ENCODE measurements around the gene DDA1. TPM values are rescaled to one million over a fixed set of nuclear protein-coding genes. Genes with fewer than 3 reads are reported as not detected.

Gene DDA1
- total and polyA plus RNA-seq, 9 of the 15 experiments (the other 6 are each of a cell fraction or from before 2014, with no cell fraction given) = 1.4 to 83.8 (median 33.8) TPM

GRCh38 chr19:17334414-17335409 lies 25.3 kb downstream of the DDA1 start, which contains the start of gene ANO8 (continued):
- TF ChIP-seq DNMT1 (IDR thresholded peaks at IDR 0.05) (no peak), CBX8 (IDR thresholded peaks at IDR 0.05; ENCODE audit: borderline replicate concordance, extremely low read depth, low read depth, low read length, poor library complexity, severe bottlenecking) (no peak), NFIX (CRISPR knock-in tag; IDR thresholded peaks at IDR 0.05; ENCODE audit: low read depth) (no peak), TFE3 (CRISPR knock-in tag; IDR thresholded peaks at IDR 0.05) (no peak), BACH1 (tag; IDR thresholded peaks at IDR 0.05) (no peak), STAT6 (CRISPR knock-in tag; IDR thresholded peaks at IDR 0.05) (no peak; the same call in 1 of the 2 replicates), WHSC1 (IDR thresholded peaks at IDR 0.05; ENCODE audit: low read length) (no peak), THRAP3 (IDR thresholded peaks at IDR 0.05; ENCODE audit: borderline replicate concordance) (no peak), ZFP30 (CRISPR knock-in tag; IDR thresholded peaks at IDR 0.05; ENCODE audit: borderline replicate concordance) (no peak), RBM22 (IDR thresholded peaks at IDR 0.05; ENCODE audit: low read depth, low read length, poor library complexity, severe bottlenecking) (peak; percentile 81), SMAD3 (CRISPR knock-in tag; conservative IDR thresholded peaks at IDR 0.05) (no peak), HES1 (IDR thresholded peaks at IDR 0.05; ENCODE audit: low read depth) (no peak), ZNF197 (CRISPR knock-in tag; IDR thresholded peaks at IDR 0.05; ENCODE audit: low read depth) (no peak), ZNF436 (CRISPR knock-in tag; IDR thresholded peaks at IDR 0.05) (no peak)
- TF ChIP-seq, protein P1, sequence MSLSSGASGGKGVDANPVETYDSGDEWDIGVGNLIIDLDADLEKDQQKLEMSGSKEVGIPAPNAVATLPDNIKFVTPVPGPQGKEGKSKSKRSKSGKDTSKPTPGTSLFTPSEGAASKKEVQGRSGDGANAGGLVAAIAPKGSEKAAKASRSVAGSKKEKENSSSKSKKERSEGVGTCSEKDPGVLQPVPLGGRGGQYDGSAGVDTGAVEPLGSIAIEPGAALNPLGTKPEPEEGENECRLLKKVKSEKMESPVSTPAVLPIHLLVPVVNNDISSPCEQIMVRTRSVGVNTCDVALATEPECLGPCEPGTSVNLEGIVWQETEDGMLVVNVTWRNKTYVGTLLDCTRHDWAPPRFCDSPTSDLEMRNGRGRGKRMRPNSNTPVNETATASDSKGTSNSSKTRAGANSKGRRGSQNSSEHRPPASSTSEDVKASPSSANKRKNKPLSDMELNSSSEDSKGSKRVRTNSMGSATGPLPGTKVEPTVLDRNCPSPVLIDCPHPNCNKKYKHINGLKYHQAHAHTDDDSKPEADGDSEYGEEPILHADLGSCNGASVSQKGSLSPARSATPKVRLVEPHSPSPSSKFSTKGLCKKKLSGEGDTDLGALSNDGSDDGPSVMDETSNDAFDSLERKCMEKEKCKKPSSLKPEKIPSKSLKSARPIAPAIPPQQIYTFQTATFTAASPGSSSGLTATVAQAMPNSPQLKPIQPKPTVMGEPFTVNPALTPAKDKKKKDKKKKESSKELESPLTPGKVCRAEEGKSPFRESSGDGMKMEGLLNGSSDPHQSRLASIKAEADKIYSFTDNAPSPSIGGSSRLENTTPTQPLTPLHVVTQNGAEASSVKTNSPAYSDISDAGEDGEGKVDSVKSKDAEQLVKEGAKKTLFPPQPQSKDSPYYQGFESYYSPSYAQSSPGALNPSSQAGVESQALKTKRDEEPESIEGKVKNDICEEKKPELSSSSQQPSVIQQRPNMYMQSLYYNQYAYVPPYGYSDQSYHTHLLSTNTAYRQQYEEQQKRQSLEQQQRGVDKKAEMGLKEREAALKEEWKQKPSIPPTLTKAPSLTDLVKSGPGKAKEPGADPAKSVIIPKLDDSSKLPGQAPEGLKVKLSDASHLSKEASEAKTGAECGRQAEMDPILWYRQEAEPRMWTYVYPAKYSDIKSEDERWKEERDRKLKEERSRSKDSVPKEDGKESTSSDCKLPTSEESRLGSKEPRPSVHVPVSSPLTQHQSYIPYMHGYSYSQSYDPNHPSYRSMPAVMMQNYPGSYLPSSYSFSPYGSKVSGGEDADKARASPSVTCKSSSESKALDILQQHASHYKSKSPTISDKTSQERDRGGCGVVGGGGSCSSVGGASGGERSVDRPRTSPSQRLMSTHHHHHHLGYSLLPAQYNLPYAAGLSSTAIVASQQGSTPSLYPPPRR (CRISPR knock-in tag; IDR thresholded peaks at IDR 0.05; ENCODE audit: borderline replicate concordance) = peak; percentile 59; the same call in 1 of the 2 replicates

Data from K562 (cell line).